Psoas muscle (tissue), 8 donors: ENCODE results near the gene TMEM170B. TPM values are rescaled to one million over a fixed set of nuclear protein-coding genes. Genes with fewer than 3 reads are reported as not detected.

Source experiments
- ATAC-seq, 4 donors: fragments of 200-7000 bp; cut with Tn5 transposase; one replicate each; pipeline ENCODE4 v1.9.1; 2020; ENCODE audit warnings: moderate library complexity in 3 of 4, mild to moderate bottlenecking in 2 of 4
- DNase-seq, 2 donors: peaks; one replicate each; pipeline ENCODE4 v3.0.0-alpha.2; 2020
- H3K27ac ChIP-seq: fragments of 200-600 bp; one replicate; pipeline ENCODE4 v1.8.0; 2022
- H3K27me3 ChIP-seq, 3 donors: fragments of 200-600 bp in 1 of 3; one replicate each; pipeline versions ENCODE4 v1.6.1 to v1.8.0; 2013 to 2022; ENCODE audit warnings: low read length in 2 of 3, mild to moderate bottlenecking in 2 of 3, moderate library complexity in 1 of 3; ENCODE audit not compliant: insufficient read depth in 3 of 3
- H3K36me3 ChIP-seq, 2 donors: fragments of 200-600 bp in 1 of 2; one replicate each; pipeline versions ENCODE4 v1.6.1 to v1.8.0; 2013 to 2022; ENCODE audit warnings: low read depth in 1 of 2, mild to moderate bottlenecking in 1 of 2, moderate library complexity in 1 of 2; ENCODE audit not compliant: insufficient read depth in 1 of 2
- H3K4me1 ChIP-seq: fragments of 200-600 bp; one replicate; pipeline ENCODE4 v1.8.0; 2022
- H3K4me3 ChIP-seq: fragments of 200-600 bp; one replicate; pipeline ENCODE4 v1.8.0; 2022; ENCODE audit warnings: mild to moderate bottlenecking
- H3K9me3 ChIP-seq: fragments of 200-600 bp; one replicate; pipeline ENCODE4 v1.8.0; 2022
- WGBS, 3 donors: extraction: QIAGEN DNeasy Blood & Tissue Kit; methylation state at CpG; one replicate each; pipeline versions ENCODE4 v1.1.6 to v1.1.7; 2013; 5-methylcytosine and 5-hydroxymethylcytosine counted together
- intact Hi-C, 2 donors: fragments of 100-400 bp; cut with DNase I; formaldehyde crosslinking; loops; one replicate each; pipeline versions ENCODE4 v1.11.0 to v1.14.2; 2022
- polyA plus RNA-seq, 3 donors: library from polyadenylated mRNA; stranded (reverse); fragments of 200-250 nt; gene quantifications; one replicate each; pipeline ENCODE4 v1.2.3, GENCODE V29; 2013
- total RNA-seq, 4 donors: library from RNA; stranded (reverse); fragmentation: NEBNext Ultra II Directional in 2 of 4; extraction: Animal tissue kit (Norgen Biotek cat#: 25700) in 2 of 4; gene quantifications; one replicate each; pipeline versions ENCODE4 v1.2.1 to v1.2.4, GENCODE V29; 2021 to 2023
- TF ChIP-seq, protein P1 (sequence below): fragments of 200-600 bp; IDR thresholded peaks from one replicate; pipeline ENCODE4 v1.8.0; 2022; ENCODE audit warnings: antibody characterized with exemption
- donor health status: healthy with polysubstance abuse.
- donor health status: DM: no; HTN: no; CAD: no; lungs with moderate emphysema.
- donor health status: Bipolar disorder and iron deficiency.
- donor health status: healthy.
- donor health status: DM: yes; HTN: yes; CAD: no.
- donor health status: DM: no; HTN: no; CAD: no.
- donor health status: DM: no; HTN: no; CAD: no.
- donor health status: DM: yes; HTN: yes; CAD: no.

TMEM170B gene
- total and polyA plus RNA-seq, 7 donors, result 2.7 to 20.0 (median 7.4) TPM

DNA sequence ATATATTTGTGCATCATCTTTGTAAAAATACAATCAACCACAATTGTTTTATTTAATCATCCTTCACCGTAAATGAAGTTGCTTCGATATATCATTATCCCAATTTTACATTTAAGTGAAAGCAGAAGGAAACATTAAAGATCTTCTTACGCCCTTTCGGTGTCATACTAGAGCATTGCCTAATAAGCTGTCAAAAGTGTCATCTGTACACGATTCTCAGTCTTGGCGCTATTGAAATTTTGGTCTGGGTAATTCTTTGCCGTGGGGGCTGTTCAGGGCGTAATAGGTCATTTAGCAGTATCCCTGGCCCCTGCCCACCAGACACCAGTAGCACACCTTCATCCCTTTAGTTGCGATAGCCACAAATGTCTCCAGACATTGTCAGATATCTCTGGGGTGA, 40.4 kb upstream of the TMEM170B start:
- TF ChIP-seq, protein P1, sequence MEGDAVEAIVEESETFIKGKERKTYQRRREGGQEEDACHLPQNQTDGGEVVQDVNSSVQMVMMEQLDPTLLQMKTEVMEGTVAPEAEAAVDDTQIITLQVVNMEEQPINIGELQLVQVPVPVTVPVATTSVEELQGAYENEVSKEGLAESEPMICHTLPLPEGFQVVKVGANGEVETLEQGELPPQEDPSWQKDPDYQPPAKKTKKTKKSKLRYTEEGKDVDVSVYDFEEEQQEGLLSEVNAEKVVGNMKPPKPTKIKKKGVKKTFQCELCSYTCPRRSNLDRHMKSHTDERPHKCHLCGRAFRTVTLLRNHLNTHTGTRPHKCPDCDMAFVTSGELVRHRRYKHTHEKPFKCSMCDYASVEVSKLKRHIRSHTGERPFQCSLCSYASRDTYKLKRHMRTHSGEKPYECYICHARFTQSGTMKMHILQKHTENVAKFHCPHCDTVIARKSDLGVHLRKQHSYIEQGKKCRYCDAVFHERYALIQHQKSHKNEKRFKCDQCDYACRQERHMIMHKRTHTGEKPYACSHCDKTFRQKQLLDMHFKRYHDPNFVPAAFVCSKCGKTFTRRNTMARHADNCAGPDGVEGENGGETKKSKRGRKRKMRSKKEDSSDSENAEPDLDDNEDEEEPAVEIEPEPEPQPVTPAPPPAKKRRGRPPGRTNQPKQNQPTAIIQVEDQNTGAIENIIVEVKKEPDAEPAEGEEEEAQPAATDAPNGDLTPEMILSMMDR, result no peak
- intact Hi-C loops, result loop anchor here (2.0 to 10.0 kb wide), 6 partner anchors 255 to 545 kb away; no protein-coding TSS in a partner anchor
- ATAC-seq (no peak), DNase-seq (no peak)
- no peak overlapping the region for H3K27ac ChIP-seq
- 90 to 92% (median 92%) methylated on average over 9 of the region's 9 CpGs for WGBS, 3 donors
- no peak overlapping the region for H3K4me3 ChIP-seq
- H3K4me1 ChIP-seq, result no peaks in the 10 kb centered on the region
- no peaks in the 10 kb centered on the region for H3K9me3 ChIP-seq
- H3K27me3 ChIP-seq, result no peaks in the 10 kb centered on the region
- no peaks in the 10 kb centered on the region for H3K36me3 ChIP-seq

DNA sequence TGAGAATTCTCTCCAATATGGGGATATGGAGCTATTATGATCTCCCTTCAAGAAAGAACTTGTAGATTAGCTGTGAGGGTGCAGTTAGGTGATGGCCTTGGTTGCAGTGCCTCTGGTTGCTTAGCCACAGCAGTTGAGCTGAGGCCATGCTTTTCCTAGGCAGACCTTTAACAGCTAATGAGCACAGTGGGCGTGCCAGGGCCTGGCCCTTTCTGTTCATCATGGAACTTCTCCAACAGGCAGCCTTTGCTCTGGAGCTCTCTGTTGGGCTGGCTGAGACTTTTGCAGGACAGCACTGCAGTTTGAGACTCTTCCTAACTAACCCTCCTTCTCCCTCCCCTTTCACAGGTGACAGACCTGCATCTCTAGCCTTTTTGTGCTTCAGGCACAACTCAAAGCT, 39.7 kb upstream of the TMEM170B start:
- Histone ChIP-seq H3K4me1 (no peaks in the 10 kb centered on the region), H3K27me3 (no peaks in the 10 kb centered on the region), H3K9me3 (no peaks in the 10 kb centered on the region), H3K4me3 (no peak overlapping the region), H3K27ac (no peak overlapping the region), H3K36me3 (no peaks in the 10 kb centered on the region)
- TF ChIP-seq, protein P1, result no peak
- intact Hi-C loops, result loop anchor here (2.0 to 10.0 kb wide), 6 partner anchors 256 to 546 kb away; no protein-coding TSS in a partner anchor
- DNase-seq, result no peak
- ATAC-seq, result no peak
- WGBS, 3 donors, result 75 to 94% (median 80%) methylated on average over 1 of the region's 1 CpG

DNA sequence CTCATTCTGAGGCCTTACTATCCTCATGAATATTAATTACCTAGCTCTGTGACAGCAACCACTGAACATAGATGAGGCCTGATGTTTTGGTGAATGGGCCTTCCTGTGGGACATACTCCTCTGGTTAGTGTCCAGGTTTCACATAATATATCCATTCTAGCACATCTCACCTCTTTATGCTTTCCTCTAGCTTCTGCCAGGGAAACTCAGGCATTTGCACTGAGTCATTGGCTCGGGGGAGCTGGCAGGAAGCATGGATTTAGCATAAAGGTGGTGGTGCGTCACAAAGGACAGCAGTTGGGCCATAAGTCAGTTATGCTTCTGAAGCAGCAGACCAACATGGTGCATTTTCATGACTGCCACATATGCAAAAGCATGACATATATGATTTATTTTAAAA, 37.5 kb upstream of the TMEM170B start:
- H3K36me3 ChIP-seq, result no peaks in the 10 kb centered on the region
- no peaks in the 10 kb centered on the region for H3K4me1 ChIP-seq
- no peaks in the 10 kb centered on the region for H3K9me3 ChIP-seq
- DNase-seq (no peak), ATAC-seq (no peak)
- TF ChIP-seq, protein P1, result no peak
- H3K27me3 ChIP-seq, result no peaks in the 10 kb centered on the region
- no peak overlapping the region for H3K27ac ChIP-seq
- intact Hi-C loops, result no loop called here
- WGBS, 3 donors, result 77 to 82% (median 78%) methylated on average over 2 of the region's 2 CpGs
- no peak overlapping the region for H3K4me3 ChIP-seq

DNA sequence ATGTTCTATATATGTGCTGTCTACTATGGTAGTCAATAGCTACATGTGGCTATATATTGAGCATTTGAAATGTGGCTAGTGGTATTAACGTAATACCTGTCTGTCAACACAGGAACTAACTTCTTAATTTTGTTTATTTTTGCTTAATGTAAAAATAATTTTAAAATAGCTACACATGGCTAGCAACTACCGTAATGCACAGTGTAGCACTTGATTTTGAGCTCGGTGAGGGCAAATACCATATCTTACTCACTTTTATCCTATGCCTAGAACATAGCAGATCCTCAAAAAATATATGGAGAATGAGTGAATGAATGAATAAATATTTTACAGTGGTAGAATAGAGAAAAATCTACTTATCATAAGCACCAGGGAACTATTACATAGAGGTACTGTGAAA, 28.1 kb upstream of the TMEM170B start:
- ATAC-seq (no peak), DNase-seq (no peak)
- Histone ChIP-seq H3K4me3 (no peak overlapping the region), H3K4me1 (peaks cover 4% of the 10 kb centered on the region), H3K27ac (no peak overlapping the region), H3K36me3 (no peaks in the 10 kb centered on the region), H3K27me3 (no peaks in the 10 kb centered on the region), H3K9me3 (no peaks in the 10 kb centered on the region)
- TF ChIP-seq, protein P1, result no peak
- 95 to 97% (median 96%) methylated on average over 3 of the region's 3 CpGs for WGBS, 3 donors
- intact Hi-C loops, result no loop called here

DNA sequence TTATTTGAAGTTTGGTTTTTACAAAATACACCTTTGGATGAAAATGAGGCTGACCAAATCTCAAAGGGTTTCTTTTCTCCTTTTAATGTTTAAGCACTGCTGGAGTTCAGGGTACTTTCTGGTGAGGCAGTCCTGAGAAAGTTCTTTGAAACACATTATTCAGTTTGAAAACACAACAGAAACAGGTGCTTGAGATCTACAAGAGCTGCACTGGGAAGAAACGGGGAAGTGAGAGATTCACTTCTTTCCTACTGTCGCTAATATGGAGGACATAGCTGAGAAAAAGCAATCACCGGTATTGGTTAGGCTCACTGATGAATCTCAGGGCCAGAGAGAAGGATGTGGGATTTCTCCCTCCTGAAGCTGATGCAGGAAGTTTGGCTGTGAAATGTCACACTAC, 22.9 kb upstream of the TMEM170B start:
- WGBS, 3 donors, result 40 to 85% (median 81%) methylated on average over 3 of the region's 3 CpGs
- intact Hi-C loops, result no loop called here
- Histone ChIP-seq H3K27me3 (peaks cover 0 to 2% (median 0%) of the 10 kb centered on the region in 3 donors), H3K9me3 (peaks cover 6% of the 10 kb centered on the region), H3K4me1 (no peaks in the 10 kb centered on the region), H3K27ac (no peak overlapping the region), H3K36me3 (no peaks in the 10 kb centered on the region), H3K4me3 (no peak overlapping the region)
- TF ChIP-seq, protein P1, result no peak
- DNase-seq, result no peak
- no peak for ATAC-seq
